Natural killer cell (primary cell): ENCODE data around the gene MSI2. TPM values are rescaled to one million over a fixed set of nuclear protein-coding genes. Genes with fewer than 3 reads are reported as not detected.

Experiments
- ATAC-seq, 3 donors: fragments of 150-1000 bp in 2 of 3; fragments of 200-7000 bp in 1 of 3; cut with Tn5 transposase; 1 replicate in 1 of 3; 2 replicates in 2 of 3; pipeline ENCODE4 v1.10.0; 2021; ENCODE audit warnings: mild to moderate bottlenecking in 2 of 3, moderate library complexity in 2 of 3
- DNase-seq, 2 donors: peaks; one replicate each; pipeline versions ENCODE4 v3.0.0 to v3.0.0-alpha.2; 2013 to 2021; ENCODE audit warnings: mixed read lengths in 1 of 2
- H3K27ac ChIP-seq: one replicate; pipeline ENCODE4 v1.5.1; 2013; ENCODE audit warnings: mild to moderate bottlenecking, low read length
- H3K27me3 ChIP-seq: one replicate; pipeline ENCODE4 v1.6.1; 2013; ENCODE audit warnings: low read length; ENCODE audit not compliant: control insufficient read depth, insufficient read depth
- H3K36me3 ChIP-seq: one replicate; pipeline ENCODE4 v1.6.1; 2013; ENCODE audit warnings: low read length; ENCODE audit not compliant: control insufficient read depth, insufficient read depth
- H3K4me1 ChIP-seq: one replicate; pipeline ENCODE4 v1.6.1; 2013; ENCODE audit warnings: low read length; ENCODE audit not compliant: control insufficient read depth, insufficient read depth
- H3K4me3 ChIP-seq: one replicate; pipeline ENCODE4 v1.5.1; 2013; ENCODE audit warnings: low read length
- H3K9me3 ChIP-seq: one replicate; pipeline ENCODE4 v1.6.1; 2013; ENCODE audit warnings: low read length; ENCODE audit not compliant: control insufficient read depth, insufficient read depth
- H3K27ac Mint-ChIP-seq, 2 donors: one replicate each; pipeline ENCODE4 v1.8.0; 2022; ENCODE audit warnings: mild to moderate bottlenecking in 2 of 2, mixed read lengths in 2 of 2, moderate library complexity in 1 of 2
- H3K27me3 Mint-ChIP-seq, 2 donors: one replicate each; pipeline ENCODE4 v1.8.0; 2022; ENCODE audit warnings: low read depth in 2 of 2, mixed read lengths in 2 of 2
- H3K36me3 Mint-ChIP-seq: one replicate; pipeline ENCODE4 v1.8.0; 2022; ENCODE audit warnings: mixed read lengths
- H3K4me1 Mint-ChIP-seq, 2 donors: one replicate each; pipeline ENCODE4 v1.8.0; 2022; ENCODE audit warnings: mixed read lengths in 2 of 2
- H3K4me3 Mint-ChIP-seq: one replicate; pipeline ENCODE4 v1.8.0; 2022; ENCODE audit warnings: mild to moderate bottlenecking, moderate library complexity, mixed read lengths
- H3K9me3 Mint-ChIP-seq, 2 donors: one replicate each; pipeline ENCODE4 v1.8.0; 2022; ENCODE audit warnings: mixed read lengths in 2 of 2
- CTCF ChIP-seq: fragments of 200-600 bp; IDR thresholded peaks from one replicate; pipeline ENCODE4 v1.8.0; 2022; ENCODE audit warnings: antibody characterized with exemption
- WGBS: methylation state at CpG from one replicate; pipeline ENCODE4 v1.1.7; 2013; ENCODE audit warnings: missing lambda C conversion rate; ENCODE audit not compliant: insufficient coverage; 5-methylcytosine and 5-hydroxymethylcytosine counted together
- intact Hi-C: fragments of 100-400 bp; cut with micrococcal nuclease; formaldehyde crosslinking; loops from one replicate; pipeline ENCODE4 v1.14.2; 2022
- total RNA-seq, 4 donors: library from RNA; stranded (reverse); fragments of 120-200 nt in 1 of 4; gene quantifications; one replicate each; pipeline versions ENCODE4 v1.2.3 to v1.2.4, GENCODE V29; 2013 to 2022

Gene MSI2
- total RNA-seq, 3 donors from 2014 or later (not counting 1 experiment from before 2014, with no cell fraction given): 95.5 to 145 (median 96.8) TPM

- intact Hi-C loops: no loop called here
- Mint-ChIP-seq H3K4me1 (peaks cover 9 to 16% of the 10 kb centered on the region in 2 donors), H3K36me3 (no peaks in the 10 kb centered on the region), H3K27ac (no peak overlapping the region), H3K4me3 (no peak overlapping the region), H3K27me3 (peaks cover 0 to 3% of the 10 kb centered on the region in 2 donors), H3K9me3 (no peaks in the 10 kb centered on the region)
- Histone ChIP-seq H3K9me3 (no peaks in the 10 kb centered on the region), H3K4me1 (peaks cover 7% of the 10 kb centered on the region), H3K36me3 (no peaks in the 10 kb centered on the region), H3K4me3 (no peak overlapping the region), H3K27me3 (no peaks in the 10 kb centered on the region), H3K27ac (no peak overlapping the region)
- ATAC-seq (no peak), DNase-seq (no peak)
- WGBS: 69% methylated on average over 9 of the region's 9 CpGs
- TF ChIP-seq CTCF: no peak
Measured at GRCh38 chr17:57726213-57726790, 470.0 kb downstream of the MSI2 start.

DNA sequence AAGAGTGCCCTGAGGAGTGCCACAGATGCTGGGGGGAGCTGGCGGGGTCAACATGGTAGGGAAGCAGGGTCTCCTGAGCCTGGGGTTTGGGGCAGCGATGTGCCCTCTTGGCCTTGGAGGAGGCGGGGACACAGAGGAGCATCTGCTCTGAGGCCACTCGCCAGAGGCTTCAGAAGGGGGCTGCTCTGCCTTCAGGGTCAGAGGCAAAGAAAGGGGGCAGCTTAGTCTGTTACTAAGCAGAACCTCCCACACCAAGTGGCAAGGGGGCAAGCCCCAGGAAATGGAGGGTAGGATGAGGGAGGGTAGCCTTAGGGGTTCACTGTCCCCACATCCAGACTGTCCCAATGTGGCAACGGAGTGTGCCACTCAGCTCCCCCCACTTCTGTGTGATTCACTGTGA lies 470.5 kb downstream of the MSI2 start:
- DNase-seq: no peak
- TF ChIP-seq CTCF: no peak

GRCh38 chr17:57727630-57728175 lies 471.4 kb downstream of the MSI2 start:
- no peaks in the 10 kb centered on the region for H3K27me3 ChIP-seq

More for the DNA sequence above, 470.5 kb downstream of the MSI2 start:
- Histone ChIP-seq H3K27ac (no peak overlapping the region), H3K9me3 (no peaks in the 10 kb centered on the region), H3K27me3 (no peaks in the 10 kb centered on the region), H3K4me3 (no peak overlapping the region), H3K4me1 (peaks cover 7% of the 10 kb centered on the region), H3K36me3 (no peaks in the 10 kb centered on the region)
- no peak overlapping the region for H3K4me3 Mint-ChIP-seq
- H3K4me1 Mint-ChIP-seq: peaks cover 9 to 16% of the 10 kb centered on the region in 2 donors
- WGBS: 93% methylated on average over 5 of the region's 5 CpGs
- intact Hi-C loops: no loop called here
- no peaks in the 10 kb centered on the region for H3K9me3 Mint-ChIP-seq
- H3K27me3 Mint-ChIP-seq: peaks cover 0 to 3% of the 10 kb centered on the region in 2 donors
- H3K36me3 Mint-ChIP-seq: no peaks in the 10 kb centered on the region
- no peak for ATAC-seq
- H3K27ac Mint-ChIP-seq: no peak overlapping the region

More at GRCh38 chr17:57727630-57728175, 471.4 kb downstream of the MSI2 start:
- no peak for DNase-seq
- Mint-ChIP-seq H3K27me3 (peaks cover 0 to 3% of the 10 kb centered on the region in 2 donors), H3K27ac (no peak overlapping the region), H3K4me1 (peaks cover 7 to 16% of the 10 kb centered on the region in 2 donors), H3K9me3 (no peaks in the 10 kb centered on the region), H3K36me3 (no peaks in the 10 kb centered on the region), H3K4me3 (no peak overlapping the region)
- 98% methylated on average over 6 of the region's 8 CpGs for WGBS
- no peak overlapping the region for H3K27ac ChIP-seq
- no peak for ATAC-seq
- TF ChIP-seq CTCF: no peak
- H3K4me3 ChIP-seq: no peak overlapping the region
- no peaks in the 10 kb centered on the region for H3K36me3 ChIP-seq
- H3K9me3 ChIP-seq: no peaks in the 10 kb centered on the region
- H3K4me1 ChIP-seq: peaks cover 7% of the 10 kb centered on the region
- intact Hi-C loops: no loop called here
